Brain microvascular endothelial cell (primary cell): ENCODE results near the gene GCH1.

ENCODE experiments used
- DNase-seq: peaks from one replicate; pipeline ENCODE4 v3.0.0-alpha.2; 2020
- H3K27ac ChIP-seq: fragments of 250-450 bp; sonication (Bioruptor Pico); 2 replicates; pipeline ENCODE4 v1.5.1; 2020; ENCODE audit warnings: mild to moderate bottlenecking, moderate library complexity
- H3K27me3 ChIP-seq: fragments of 250-450 bp; sonication (Bioruptor Pico); replicated peaks from 2 replicates; pipeline ENCODE4 v1.5.1; 2020; ENCODE audit warnings: mild to moderate bottlenecking
- H3K36me3 ChIP-seq: fragments of 250-450 bp; sonication (Bioruptor Pico); replicated peaks from 2 replicates; pipeline ENCODE4 v1.5.1; 2020; ENCODE audit warnings: mild to moderate bottlenecking
- H3K4me3 ChIP-seq: 2 replicates; pipeline ENCODE4 v1.5.1; 2011; ENCODE audit warnings: low read depth, mild to moderate bottlenecking, control low read depth, low read length, moderate library complexity
- CTCF ChIP-seq: IDR thresholded peaks from 2 replicates; pipeline ENCODE4 v1.5.1; 2011; ENCODE audit warnings: low read depth, mild to moderate bottlenecking, moderate library complexity, low read length, control low read depth, inconsistent platforms; ENCODE audit errors: missing control alignments
- in situ Hi-C: cut with HindIII; loops from 2 replicates; pipeline ENCODE4 v1.10.0; 2017; ENCODE audit warnings: low sequenced_read_pairs, low pct_ligation_motif_present

The GCH1 gene

DNA sequence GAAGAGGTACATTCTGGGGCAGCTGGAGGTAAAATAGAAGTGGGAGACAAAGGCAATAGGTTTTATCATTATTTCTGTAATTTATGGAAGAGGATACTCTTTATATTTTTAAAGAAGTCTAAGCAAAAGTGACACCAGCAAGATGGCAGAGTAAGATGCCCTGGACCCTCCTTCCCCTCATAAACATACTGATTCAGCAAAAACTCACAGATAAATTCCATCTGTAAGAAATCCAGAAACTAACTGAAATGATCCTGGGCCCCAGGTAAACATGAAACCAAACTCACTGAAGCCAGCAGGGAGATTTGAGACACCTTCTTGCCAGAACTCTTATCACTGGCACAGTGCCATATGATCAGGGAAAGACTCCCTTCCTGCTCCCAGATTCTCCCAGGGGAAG, 79.9 kb downstream of the GCH1 start:
- Histone ChIP-seq H3K36me3 (no peaks in the 10 kb centered on the region), H3K27ac (no peak overlapping the region), H3K4me3 (no peak overlapping the region), H3K27me3 (no peaks in the 10 kb centered on the region)
- in situ Hi-C loops = no loop called here
- DNase-seq = no peak
- no peak for TF ChIP-seq CTCF

GRCh38 chr14:54818201-54819133, 84.2 kb downstream of the GCH1 start:
- DNase-seq = peak; percentile 68
- TF ChIP-seq CTCF = no peak
- H3K27ac ChIP-seq = no peak overlapping the region
- in situ Hi-C loops = no loop called here
- H3K36me3 ChIP-seq = no peaks in the 10 kb centered on the region
- H3K4me3 ChIP-seq = no peak overlapping the region
- H3K27me3 ChIP-seq = no peaks in the 10 kb centered on the region

DNA sequence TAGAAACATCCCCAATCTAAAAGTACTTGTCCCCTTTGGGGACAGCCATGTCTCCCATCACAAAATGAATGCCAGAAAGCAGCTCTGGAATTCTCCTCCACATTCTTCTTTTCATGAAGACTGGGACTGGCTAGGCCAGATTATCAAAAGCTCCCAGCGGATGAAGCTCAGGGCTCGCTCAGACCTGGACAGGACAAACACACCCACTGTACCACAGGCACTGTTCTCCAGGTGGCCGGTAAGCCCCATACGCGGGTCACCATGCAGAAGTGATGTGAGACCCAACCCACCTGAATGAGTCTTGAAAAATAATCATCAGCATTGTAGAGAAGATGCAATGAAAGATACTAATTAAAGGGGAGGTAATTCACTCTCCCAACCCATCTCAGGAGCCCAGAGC, 85.1 kb downstream of the GCH1 start:
- TF ChIP-seq CTCF = no peak
- H3K4me3 ChIP-seq = no peak overlapping the region
- no peak overlapping the region for H3K27ac ChIP-seq
- in situ Hi-C loops = no loop called here
- no peaks in the 10 kb centered on the region for H3K36me3 ChIP-seq
- no peaks in the 10 kb centered on the region for H3K27me3 ChIP-seq
- no peak for DNase-seq

DNA sequence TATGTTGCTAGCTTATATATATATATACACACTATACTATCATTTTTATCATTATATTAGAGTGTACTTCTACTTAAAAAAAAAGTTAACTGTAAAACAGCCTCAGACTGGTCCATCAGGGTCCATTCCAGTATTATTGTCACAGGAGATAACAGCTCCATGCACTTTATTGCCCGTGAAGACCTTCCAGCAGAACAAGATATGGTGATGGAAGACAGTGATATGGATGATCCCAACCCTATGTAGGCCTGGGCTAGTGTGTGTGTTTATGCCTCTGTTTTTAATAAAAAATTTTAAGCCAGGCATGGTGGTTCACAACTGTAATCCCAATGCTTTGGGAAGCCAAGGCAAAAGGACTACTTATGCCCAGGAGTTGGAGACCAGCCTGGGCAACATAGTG, 86.2 kb downstream of the GCH1 start:
- H3K36me3 ChIP-seq = no peaks in the 10 kb centered on the region
- in situ Hi-C loops = no loop called here
- TF ChIP-seq CTCF = no peak

GRCh38 chr14:54815515-54815914, 87.1 kb downstream of the GCH1 start:
- no peak for TF ChIP-seq CTCF
- Histone ChIP-seq H3K36me3 (no peaks in the 10 kb centered on the region), H3K4me3 (no peak overlapping the region), H3K27me3 (no peaks in the 10 kb centered on the region), H3K27ac (no peak overlapping the region)
- in situ Hi-C loops = no loop called here
- DNase-seq = no peak

More for the DNA sequence above, 86.2 kb downstream of the GCH1 start:
- DNase-seq = no peak
- Histone ChIP-seq H3K27me3 (no peaks in the 10 kb centered on the region), H3K4me3 (no peak overlapping the region), H3K27ac (no peak overlapping the region)

DNA sequence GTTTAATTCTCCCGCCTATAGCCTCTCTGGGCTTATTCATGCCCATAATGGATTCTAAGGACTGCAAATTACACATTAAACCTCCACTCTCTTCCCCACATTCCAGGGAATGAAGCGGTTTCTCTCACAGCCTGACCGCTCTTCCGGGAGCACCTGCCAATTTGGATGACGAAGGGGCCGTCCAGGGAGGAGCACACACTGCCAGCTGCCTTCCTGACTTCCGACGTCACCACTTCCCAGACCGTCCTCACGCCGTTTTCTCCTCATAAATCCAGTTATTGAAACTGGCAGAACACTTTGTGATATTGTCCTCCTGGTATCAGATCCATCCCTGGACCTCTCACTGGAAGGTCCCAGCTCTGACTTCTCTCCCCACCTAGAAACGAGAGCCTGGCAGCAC, 87.6 kb downstream of the GCH1 start:
- no peak for DNase-seq
- Histone ChIP-seq H3K27me3 (no peaks in the 10 kb centered on the region), H3K4me3 (no peak overlapping the region), H3K27ac (no peak overlapping the region), H3K36me3 (no peaks in the 10 kb centered on the region)
- no peak for TF ChIP-seq CTCF
- in situ Hi-C loops = no loop called here
